ENCODE data around the gene G3BP2. TPM values are rescaled to one million over a fixed set of nuclear protein-coding genes. Genes with fewer than 3 reads are reported as not detected.

G3BP2 gene
- total and polyA plus RNA-seq, 2 experiments from 2014 or later: 86.0 to 176 TPM

Small RNAs within 50 kb of the gene (small RNA-seq; reads per million reads assigned to genes)
- gene RF00019: not detected

Other genes with a start within 250 kb of the G3BP2 start
- 28.9 and 43.3 TPM in 2 replicates for gene RCHY1, start 159.0 kb downstream of the G3BP2 start, total RNA-seq
- gene RCHY1, start 159.0 kb downstream of the G3BP2 start, polyA plus RNA-seq: 29.1 and 30.0 TPM in 2 replicates
- gene THAP6, start 158.9 kb downstream of the G3BP2 start, total RNA-seq: 19.1 and 20.1 TPM in 2 replicates
- gene THAP6, start 158.9 kb downstream of the G3BP2 start, polyA plus RNA-seq: 11.8 and 13.6 TPM in 2 replicates
- gene ODAPH, start 117.3 kb downstream of the G3BP2 start, total RNA-seq: 0.48 and 0.60 TPM in 2 replicates
- 3.2 and 5.8 TPM in 2 replicates for gene ODAPH, start 117.3 kb downstream of the G3BP2 start, polyA plus RNA-seq
- gene CDKL2, start 42.9 kb downstream of the G3BP2 start, total RNA-seq: 0.20 and 0.83 TPM in 2 replicates
- 0.64 and 1.9 TPM in 2 replicates for gene CDKL2, start 42.9 kb downstream of the G3BP2 start, polyA plus RNA-seq
- 113 and 116 TPM in 2 replicates for gene USO1, start 51.2 kb upstream of the G3BP2 start, total RNA-seq
- gene USO1, start 51.2 kb upstream of the G3BP2 start, polyA plus RNA-seq: 50.4 and 58.3 TPM in 2 replicates
- not detected in 2 replicates for gene PPEF2, start 229.0 kb upstream of the G3BP2 start, total RNA-seq
- gene PPEF2, start 229.0 kb upstream of the G3BP2 start, polyA plus RNA-seq: not detected in 2 replicates